ENCODE data around the gene FDCSP. TPM values are rescaled to one million over a fixed set of nuclear protein-coding genes. Genes with fewer than 3 reads are reported as not detected.

FDCSP gene
- not detected in 2 replicates for total RNA-seq

GRCh38 chr4:70225824-70226223 lies at the start of gene FDCSP:
Gene FDCSP (plus strand): TSS chr4:70226124. CDS start chr4:70231195, 5,071 bp downstream.
- Mint-ChIP-seq H3K9me3 (no peaks in the 10 kb centered on the region), H3K36me3 (ENCODE audit: low read depth) (no peaks in the 10 kb centered on the region), H3K27ac (no peak within 1 kb of the TSS), H3K27me3 (ENCODE audit: low read depth) (no peaks in the 10 kb centered on the region), H3K4me1 (ENCODE audit: low read depth) (no peaks in the 10 kb centered on the region), H3K4me3 (ENCODE audit: low read depth) (no peak within 1 kb of the TSS)
- no peak for DNase-seq (ENCODE audit: low spot score)
- intact Hi-C loops (cut with micrococcal nuclease), result no loop called here

GRCh38 chr4:70177090-70177489 lies 48.8 kb upstream of the FDCSP start:
- no peak overlapping the region for H3K4me3 Mint-ChIP-seq (ENCODE audit: low read depth)
- no peaks in the 10 kb centered on the region for H3K36me3 Mint-ChIP-seq (ENCODE audit: low read depth)
- no peak overlapping the region for H3K27ac Mint-ChIP-seq
- no peaks in the 10 kb centered on the region for H3K27me3 Mint-ChIP-seq (ENCODE audit: low read depth)
- DNase-seq (ENCODE audit: low spot score), result no peak
- H3K4me1 Mint-ChIP-seq (ENCODE audit: low read depth), result no peaks in the 10 kb centered on the region
- no peaks in the 10 kb centered on the region for H3K9me3 Mint-ChIP-seq
- intact Hi-C loops (cut with micrococcal nuclease), result no loop called here

GRCh38 chr4:70178075-70178660 lies 47.8 kb upstream of the FDCSP start:
- intact Hi-C loops (cut with micrococcal nuclease), result no loop called here
- no peaks in the 10 kb centered on the region for H3K36me3 Mint-ChIP-seq (ENCODE audit: low read depth)

GRCh38 chr4:70179811-70180210 lies 46.1 kb upstream of the FDCSP start:
- DNase-seq (ENCODE audit: low spot score), result no peak
- no peaks in the 10 kb centered on the region for H3K9me3 Mint-ChIP-seq
- no peak overlapping the region for H3K4me3 Mint-ChIP-seq (ENCODE audit: low read depth)
- H3K27me3 Mint-ChIP-seq (ENCODE audit: low read depth), result no peaks in the 10 kb centered on the region
- H3K36me3 Mint-ChIP-seq (ENCODE audit: low read depth), result no peaks in the 10 kb centered on the region
- intact Hi-C loops (cut with micrococcal nuclease), result loop anchor here (5.0 to 10.0 kb wide), 2 partner anchors 283 to 865 kb away; no protein-coding TSS in a partner anchor
- no peaks in the 10 kb centered on the region for H3K4me1 Mint-ChIP-seq (ENCODE audit: low read depth)
- no peak overlapping the region for H3K27ac Mint-ChIP-seq

More at GRCh38 chr4:70178075-70178660, 47.8 kb upstream of the FDCSP start:
- no peak for DNase-seq (ENCODE audit: low spot score)
- no peaks in the 10 kb centered on the region for H3K4me1 Mint-ChIP-seq (ENCODE audit: low read depth)
- H3K27ac Mint-ChIP-seq, result no peak overlapping the region
- no peaks in the 10 kb centered on the region for H3K27me3 Mint-ChIP-seq (ENCODE audit: low read depth)
- no peak overlapping the region for H3K4me3 Mint-ChIP-seq (ENCODE audit: low read depth)
- H3K9me3 Mint-ChIP-seq, result no peaks in the 10 kb centered on the region

- DNase-seq (ENCODE audit: low spot score), result no peak
- Mint-ChIP-seq H3K9me3 (no peaks in the 10 kb centered on the region), H3K36me3 (ENCODE audit: low read depth) (no peaks in the 10 kb centered on the region), H3K27me3 (ENCODE audit: low read depth) (no peaks in the 10 kb centered on the region), H3K4me1 (ENCODE audit: low read depth) (no peaks in the 10 kb centered on the region), H3K27ac (no peak overlapping the region), H3K4me3 (ENCODE audit: low read depth) (no peak overlapping the region)
- intact Hi-C loops (cut with micrococcal nuclease), result loop anchor here (2.0 to 10.0 kb wide), 3 partner anchors 285 to 867 kb away; no protein-coding TSS in a partner anchor
Measured at GRCh38 chr4:70181864-70182263, 44.1 kb upstream of the FDCSP start.

- Mint-ChIP-seq H3K27me3 (ENCODE audit: low read depth) (no peaks in the 10 kb centered on the region), H3K36me3 (ENCODE audit: low read depth) (no peaks in the 10 kb centered on the region), H3K9me3 (no peaks in the 10 kb centered on the region), H3K4me1 (ENCODE audit: low read depth) (no peaks in the 10 kb centered on the region), H3K4me3 (ENCODE audit: low read depth) (no peak overlapping the region), H3K27ac (no peak overlapping the region)
- DNase-seq (ENCODE audit: low spot score), result no peak
- intact Hi-C loops (cut with micrococcal nuclease), result loop anchor here (2.0 to 10.0 kb wide), 3 partner anchors 285 to 868 kb away; no protein-coding TSS in a partner anchor
Measured at GRCh38 chr4:70182517-70183167, 43.3 kb upstream of the FDCSP start.

GRCh38 chr4:70183168-70183939 lies 42.6 kb upstream of the FDCSP start:
- H3K27me3 Mint-ChIP-seq (ENCODE audit: low read depth), result no peaks in the 10 kb centered on the region
- intact Hi-C loops (cut with micrococcal nuclease), result loop anchor here (2.0 to 10.0 kb wide), 3 partner anchors 286 to 869 kb away; no protein-coding TSS in a partner anchor
- H3K4me3 Mint-ChIP-seq (ENCODE audit: low read depth), result no peak overlapping the region
- H3K36me3 Mint-ChIP-seq (ENCODE audit: low read depth), result no peaks in the 10 kb centered on the region
- no peak for DNase-seq (ENCODE audit: low spot score)
- H3K9me3 Mint-ChIP-seq, result no peaks in the 10 kb centered on the region
- no peak overlapping the region for H3K27ac Mint-ChIP-seq
- H3K4me1 Mint-ChIP-seq (ENCODE audit: low read depth), result no peaks in the 10 kb centered on the region

- Mint-ChIP-seq H3K27ac (no peak overlapping the region), H3K4me1 (ENCODE audit: low read depth) (no peaks in the 10 kb centered on the region), H3K4me3 (ENCODE audit: low read depth) (no peak overlapping the region), H3K9me3 (no peaks in the 10 kb centered on the region), H3K27me3 (ENCODE audit: low read depth) (no peaks in the 10 kb centered on the region), H3K36me3 (ENCODE audit: low read depth) (no peaks in the 10 kb centered on the region)
- intact Hi-C loops (cut with micrococcal nuclease), result loop anchor here (2.0 to 10.0 kb wide), 3 partner anchors 287 to 869 kb away; no protein-coding TSS in a partner anchor
- no peak for DNase-seq (ENCODE audit: low spot score)
Measured at GRCh38 chr4:70183940-70184246, 42.0 kb upstream of the FDCSP start.

- Mint-ChIP-seq H3K27ac (no peak overlapping the region), H3K4me1 (ENCODE audit: low read depth) (no peaks in the 10 kb centered on the region), H3K4me3 (ENCODE audit: low read depth) (no peak overlapping the region), H3K36me3 (ENCODE audit: low read depth) (no peaks in the 10 kb centered on the region), H3K9me3 (no peaks in the 10 kb centered on the region), H3K27me3 (ENCODE audit: low read depth) (no peaks in the 10 kb centered on the region)
- no peak for DNase-seq (ENCODE audit: low spot score)
- intact Hi-C loops (cut with micrococcal nuclease), result loop anchor here (10.0 kb wide), 1 partner anchor 872 kb away; no protein-coding TSS in a partner anchor
Measured at GRCh38 chr4:70187216-70187615, 38.7 kb upstream of the FDCSP start.

GRCh38 chr4:70190579-70190978 lies 35.3 kb upstream of the FDCSP start:
- H3K9me3 Mint-ChIP-seq, result no peaks in the 10 kb centered on the region
- H3K27me3 Mint-ChIP-seq (ENCODE audit: low read depth), result no peaks in the 10 kb centered on the region
- intact Hi-C loops (cut with micrococcal nuclease), result no loop called here
- H3K27ac Mint-ChIP-seq, result no peak overlapping the region
- no peaks in the 10 kb centered on the region for H3K4me1 Mint-ChIP-seq (ENCODE audit: low read depth)
- no peak overlapping the region for H3K4me3 Mint-ChIP-seq (ENCODE audit: low read depth)
- no peak for DNase-seq (ENCODE audit: low spot score)
- no peaks in the 10 kb centered on the region for H3K36me3 Mint-ChIP-seq (ENCODE audit: low read depth)

GRCh38 chr4:70191647-70192046 lies 34.3 kb upstream of the FDCSP start:
- Mint-ChIP-seq H3K4me1 (ENCODE audit: low read depth) (no peaks in the 10 kb centered on the region), H3K9me3 (no peaks in the 10 kb centered on the region), H3K27ac (no peak overlapping the region), H3K27me3 (ENCODE audit: low read depth) (no peaks in the 10 kb centered on the region), H3K36me3 (ENCODE audit: low read depth) (no peaks in the 10 kb centered on the region), H3K4me3 (ENCODE audit: low read depth) (no peak overlapping the region)
- no peak for DNase-seq (ENCODE audit: low spot score)
- intact Hi-C loops (cut with micrococcal nuclease), result no loop called here

- Mint-ChIP-seq H3K4me1 (ENCODE audit: low read depth) (no peaks in the 10 kb centered on the region), H3K36me3 (ENCODE audit: low read depth) (no peaks in the 10 kb centered on the region), H3K27ac (no peak overlapping the region), H3K27me3 (ENCODE audit: low read depth) (no peaks in the 10 kb centered on the region), H3K9me3 (no peaks in the 10 kb centered on the region), H3K4me3 (ENCODE audit: low read depth) (no peak overlapping the region)
- DNase-seq (ENCODE audit: low spot score), result no peak
- intact Hi-C loops (cut with micrococcal nuclease), result no loop called here
Measured at GRCh38 chr4:70192895-70193294, 33.0 kb upstream of the FDCSP start.

- intact Hi-C loops (cut with micrococcal nuclease), result no loop called here
- H3K27me3 Mint-ChIP-seq (ENCODE audit: low read depth), result no peaks in the 10 kb centered on the region
- H3K9me3 Mint-ChIP-seq, result no peaks in the 10 kb centered on the region
- no peak within 1 kb of the TSS for H3K27ac Mint-ChIP-seq
- no peaks in the 10 kb centered on the region for H3K36me3 Mint-ChIP-seq (ENCODE audit: low read depth)
- H3K4me3 Mint-ChIP-seq (ENCODE audit: low read depth), result no peak within 1 kb of the TSS
- no peaks in the 10 kb centered on the region for H3K4me1 Mint-ChIP-seq (ENCODE audit: low read depth)
- DNase-seq (ENCODE audit: low spot score), result no peak
Measured at GRCh38 chr4:70195425-70195824, 30.5 kb upstream of the FDCSP start, which contains the start of gene ODAM. Gene ODAM (plus strand): TSS chr4:70195725. CDS start chr4:70196544, 819 bp downstream.

Measured in activated T-helper 2 cell treated with anti-CD3 and anti-CD28 coated beads, Interferon-gamma antibody, Interleukin-2, Interleukin-4, amounts not matched to agents 10 μg/mL and 5 μg/mL and 100 μg/mL, durations not matched to agents 14 hours and 24 hours and 36 hours (primary cell).